Omental fat pad (tissue), 4 donors: Measurements from ENCODE around the gene TMEM156. TPM values are rescaled to one million over a fixed set of nuclear protein-coding genes. Genes with fewer than 3 reads are reported as not detected.

Experiments used
- ATAC-seq: fragments of 150-250 bp; one replicate; pipeline ENCODE4 v1.9.1; 2016; ENCODE audit warnings: mild to moderate bottlenecking, moderate library complexity; ENCODE audit not compliant: low FRiP score
- DNase-seq: peaks from one replicate; pipeline ENCODE4 v3.0.0-alpha.2; 2019; ENCODE audit warnings: low spot score
- total RNA-seq, 4 donors: library from RNA; depleted of rRNA; stranded (reverse); fragments of >200 nt; gene quantifications; one replicate each; pipeline ENCODE4 v1.1.0, GENCODE V29; 2016
- TF ChIP-seq, protein P1 (sequence below), 3 donors: fragments of 450-650 bp; IDR thresholded peaks; one replicate each; pipeline ENCODE4 v1.5.1; 2016 to 2017; ENCODE audit warnings: antibody characterized with exemption in 3 of 3, mild to moderate bottlenecking in 3 of 3, moderate library complexity in 2 of 3

The TMEM156 gene
- total RNA-seq, 4 donors from 2014 or later, result 0.82 TPM; not detected in 3

DNA sequence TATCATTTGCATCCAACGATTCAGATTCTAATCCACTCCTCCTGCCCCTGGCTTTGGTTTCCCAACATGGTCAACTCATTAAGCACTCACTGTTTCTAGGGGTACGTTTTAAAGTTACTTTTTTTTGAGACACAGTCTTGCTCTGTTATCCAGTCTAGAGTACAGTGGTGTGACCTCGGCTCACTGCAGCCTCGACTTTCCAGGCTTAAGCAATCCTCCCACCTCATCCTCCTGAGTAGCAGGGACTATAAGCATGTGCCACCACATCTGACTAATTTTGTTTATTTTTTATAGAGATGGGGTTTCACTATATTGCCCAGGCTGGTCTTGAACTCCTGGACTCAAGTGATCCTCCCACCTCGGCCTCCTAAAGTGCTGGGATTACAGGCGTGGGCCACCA is 48.9 kb downstream of the TMEM156 start:
- no peak for DNase-seq
- ATAC-seq, result no peak
- TF ChIP-seq, protein P1, sequence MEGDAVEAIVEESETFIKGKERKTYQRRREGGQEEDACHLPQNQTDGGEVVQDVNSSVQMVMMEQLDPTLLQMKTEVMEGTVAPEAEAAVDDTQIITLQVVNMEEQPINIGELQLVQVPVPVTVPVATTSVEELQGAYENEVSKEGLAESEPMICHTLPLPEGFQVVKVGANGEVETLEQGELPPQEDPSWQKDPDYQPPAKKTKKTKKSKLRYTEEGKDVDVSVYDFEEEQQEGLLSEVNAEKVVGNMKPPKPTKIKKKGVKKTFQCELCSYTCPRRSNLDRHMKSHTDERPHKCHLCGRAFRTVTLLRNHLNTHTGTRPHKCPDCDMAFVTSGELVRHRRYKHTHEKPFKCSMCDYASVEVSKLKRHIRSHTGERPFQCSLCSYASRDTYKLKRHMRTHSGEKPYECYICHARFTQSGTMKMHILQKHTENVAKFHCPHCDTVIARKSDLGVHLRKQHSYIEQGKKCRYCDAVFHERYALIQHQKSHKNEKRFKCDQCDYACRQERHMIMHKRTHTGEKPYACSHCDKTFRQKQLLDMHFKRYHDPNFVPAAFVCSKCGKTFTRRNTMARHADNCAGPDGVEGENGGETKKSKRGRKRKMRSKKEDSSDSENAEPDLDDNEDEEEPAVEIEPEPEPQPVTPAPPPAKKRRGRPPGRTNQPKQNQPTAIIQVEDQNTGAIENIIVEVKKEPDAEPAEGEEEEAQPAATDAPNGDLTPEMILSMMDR (IDR thresholded peaks at IDR 0.05), result no peak

DNA sequence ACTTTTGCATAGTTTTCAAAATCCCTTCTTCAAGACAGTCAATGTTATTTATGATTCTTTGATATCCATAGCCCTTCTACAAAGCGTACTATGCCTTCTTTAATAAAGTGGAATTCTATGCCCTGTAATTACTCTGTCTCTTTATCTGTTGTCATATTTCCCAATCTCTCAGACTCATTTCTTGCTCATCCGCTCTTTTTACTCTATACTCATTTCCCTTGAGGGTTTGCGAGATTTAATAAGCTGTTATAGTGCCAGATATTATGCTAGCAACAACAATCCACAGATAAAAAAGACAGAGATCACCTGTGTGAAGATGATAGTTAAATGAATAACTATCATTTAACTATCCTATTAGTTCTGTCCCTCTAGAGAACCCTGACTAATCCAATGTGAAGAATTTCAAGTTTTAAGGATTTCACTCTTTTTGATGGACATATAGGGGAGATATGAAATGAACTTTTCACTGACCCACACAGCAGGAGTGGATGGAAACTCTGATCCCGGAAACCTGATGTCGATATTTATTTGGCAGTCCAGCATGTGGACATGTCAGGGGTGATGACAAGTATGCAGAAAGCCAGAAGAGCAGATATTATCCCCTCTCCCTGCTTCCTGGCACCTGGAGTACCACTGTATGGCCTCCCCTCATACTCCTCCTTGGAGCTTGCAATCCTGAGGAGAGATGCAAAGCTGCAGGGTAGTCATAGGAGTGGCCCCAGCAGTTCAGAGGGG is 49.7 kb downstream of the TMEM156 start:
- no peak for ATAC-seq
- TF ChIP-seq, protein P1 (IDR thresholded peaks at IDR 0.05), result no peak
- DNase-seq, result no peak

GRCh38 chr4:38980903-38981676 is 51.1 kb downstream of the TMEM156 start:
- no peak for DNase-seq
- TF ChIP-seq, protein P1 (IDR thresholded peaks at IDR 0.05), result no peak
- no peak for ATAC-seq

GRCh38 chr4:38979511-38980230 is 52.5 kb downstream of the TMEM156 start:
- no peak for ATAC-seq
- DNase-seq, result no peak
- TF ChIP-seq, protein P1 (IDR thresholded peaks at IDR 0.05), result no peak

- DNase-seq (no peak), ATAC-seq (no peak)
- TF ChIP-seq, protein P1 (IDR thresholded peaks at IDR 0.05), result no peak
Observed at GRCh38 chr4:38979081-38979480, 53.1 kb downstream of the TMEM156 start.

- no peak for DNase-seq
- ATAC-seq, result no peak
- TF ChIP-seq, protein P1 (IDR thresholded peaks at IDR 0.05), result no peak
Observed at GRCh38 chr4:38976308-38976707, 55.9 kb downstream of the TMEM156 start.
